ENCODE results near the gene CCDC60. TPM values are rescaled to one million over a fixed set of nuclear protein-coding genes. Genes with fewer than 3 reads are reported as not detected.

The CCDC60 gene, protein sequence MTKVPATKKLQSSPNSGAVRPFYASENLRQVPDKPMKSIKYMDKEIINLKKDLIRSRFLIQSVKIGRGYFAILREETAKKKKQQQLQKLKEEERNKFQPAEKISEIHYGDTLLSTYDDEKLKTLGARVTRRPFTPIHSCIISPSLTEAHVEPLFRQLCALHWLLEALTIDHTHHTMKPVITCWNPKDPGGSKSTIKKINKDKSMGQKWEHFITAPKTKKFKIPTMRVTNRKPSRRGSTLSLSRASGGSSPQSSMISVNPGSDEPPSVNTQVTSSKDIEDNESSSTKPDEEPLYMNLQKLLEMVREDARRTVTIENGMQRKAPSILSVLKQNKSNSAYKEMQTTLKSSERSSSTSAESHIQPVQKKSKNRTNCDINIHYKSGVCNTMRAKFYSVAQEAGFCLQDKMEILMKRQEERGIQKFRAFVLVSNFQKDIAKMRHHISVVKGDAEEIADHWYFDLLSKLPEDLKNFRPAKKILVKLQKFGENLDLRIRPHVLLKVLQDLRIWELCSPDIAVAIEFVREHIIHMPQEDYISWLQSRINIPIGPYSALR
- not detected in 2 replicates for total RNA-seq

DNA sequence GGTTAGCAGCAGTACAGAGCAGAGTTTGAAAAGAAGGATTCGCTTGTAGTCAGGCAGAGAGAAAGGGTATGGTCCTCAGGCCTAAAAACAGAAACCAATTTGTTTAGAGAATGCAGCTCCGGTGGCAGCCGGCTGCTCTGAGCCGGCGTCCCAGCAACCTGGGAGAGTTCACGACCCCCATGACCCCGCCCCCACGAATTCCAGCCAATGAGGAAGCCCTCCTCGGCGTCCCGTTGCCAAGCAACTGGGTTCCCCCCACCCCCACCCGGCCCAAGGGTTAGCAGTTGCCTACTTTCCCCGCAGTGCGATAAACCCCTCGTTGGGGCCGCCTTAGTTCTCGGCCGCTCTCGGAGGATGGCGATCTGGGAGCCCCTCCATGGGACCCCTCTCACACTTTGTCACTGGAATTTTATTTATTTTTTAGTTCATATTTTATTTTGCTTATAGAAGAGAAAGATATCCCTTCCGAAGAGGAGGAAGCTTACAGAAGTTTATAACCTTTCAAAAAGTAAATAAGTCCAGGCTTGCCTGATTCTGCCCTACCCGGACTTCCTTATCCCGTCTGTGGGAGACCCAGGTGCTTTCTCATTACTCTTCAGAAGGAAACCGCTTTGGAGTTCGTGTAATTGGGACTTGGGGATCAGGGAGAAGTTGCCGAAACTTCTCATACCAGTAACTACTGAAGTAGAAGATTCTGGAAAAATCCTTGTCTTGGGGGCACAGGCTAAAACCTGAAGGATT, at the start of gene CCDC60:
Gene CCDC60, plus strand, starts transcription at position 300 of the 741 bp plus-strand sequence. CDS start 448 bp downstream, outside the sequence.

Other genes starting within 250 kb of the CCDC60 start
- gene HSPB8, start 155.8 kb upstream of the CCDC60 start, total RNA-seq, result 20.5 and 22.6 TPM in 2 replicates